Smooth muscle cell (in vitro differentiated cells): ENCODE results near the gene AATK. TPM values are rescaled to one million over a fixed set of nuclear protein-coding genes. Genes with fewer than 3 reads are reported as not detected.

Experiments used
- DNase-seq: peaks from one replicate; lab custom pipeline; 2025; ENCODE audit not compliant: unreplicated experiment; lab: John Stamatoyannopoulos, UW
- H2AFZ ChIP-seq: fragments of 200-600 bp; sonication (generic); 2 replicates; pipeline ENCODE4 v1.6.0; 2016; ENCODE audit warnings: antibody characterized with exemption, low read depth, mild to moderate bottlenecking
- H3F3A ChIP-seq: fragments of 200-600 bp; sonication (generic); 2 replicates; pipeline ENCODE4 v1.6.0; 2017; ENCODE audit warnings: antibody characterized with exemption, low read depth
- H3K27ac ChIP-seq: fragments of 200-600 bp; sonication (generic); 2 replicates; pipeline ENCODE4 v1.5.1; 2016; ENCODE audit warnings: low read depth, mild to moderate bottlenecking
- H3K27me3 ChIP-seq: fragments of 200-600 bp; sonication (generic); 2 replicates; pipeline ENCODE4 v1.6.1; 2016; ENCODE audit warnings: low read depth, mild to moderate bottlenecking
- H3K36me3 ChIP-seq: fragments of 200-600 bp; sonication (generic); 2 replicates; pipeline ENCODE4 v1.5.1; 2016; ENCODE audit warnings: low read depth
- H3K4me1 ChIP-seq: fragments of 200-600 bp; sonication (generic); 2 replicates; pipeline ENCODE4 v1.5.1; 2016; ENCODE audit warnings: low read depth
- H3K4me2 ChIP-seq: fragments of 200-600 bp; sonication (generic); 2 replicates; pipeline ENCODE4 v1.6.0; 2016; ENCODE audit warnings: mild to moderate bottlenecking
- H3K4me3 ChIP-seq: fragments of 200-600 bp; sonication (generic); 2 replicates; pipeline ENCODE4 v1.5.1; 2016; ENCODE audit warnings: mild to moderate bottlenecking
- H3K79me2 ChIP-seq: fragments of 200-600 bp; sonication (generic); 2 replicates; pipeline ENCODE4 v1.6.0; 2016; ENCODE audit warnings: low read depth, mild to moderate bottlenecking
- H3K9ac ChIP-seq: fragments of 200-600 bp; sonication (generic); 2 replicates; pipeline ENCODE4 v1.6.0; 2016; ENCODE audit warnings: low read depth
- H3K9me3 ChIP-seq: fragments of 200-600 bp; sonication (generic); replicated peaks from 2 replicates; pipeline ENCODE4 v1.5.1; 2016; ENCODE audit warnings: low read depth
- H4K20me1 ChIP-seq: fragments of 200-600 bp; sonication (generic); 2 replicates; pipeline ENCODE4 v1.6.0; 2016; ENCODE audit warnings: low read depth
- CTCF ChIP-seq: fragments of 200-600 bp; sonication (generic); IDR thresholded peaks from 2 replicates; pipeline ENCODE4 v1.5.1; 2017; ENCODE audit warnings: borderline replicate concordance, mild to moderate bottlenecking, antibody characterized with exemption; ENCODE audit not compliant: insufficient read depth, poor library complexity, severe bottlenecking
- WGBS: methylation state at CpG from one replicate; pipeline ENCODE4 v1.1.7; 2016; ENCODE audit warnings: low lambda C conversion rate; 5-methylcytosine and 5-hydroxymethylcytosine counted together
- polyA plus RNA-seq: library from polyadenylated mRNA; unstranded; fragments of >200 nt; fragmentation: Nextera tagmentation; extraction: Ambion mirVana; gene quantifications from 2 replicates; pipeline ENCODE4 v1.2.1, GENCODE V29; 2016
- total RNA-seq: library from RNA; depleted of rRNA; stranded (reverse); fragments of >200 nt; gene quantifications from 2 replicates; pipeline ENCODE4 v1.2.3, GENCODE V29; 2014

AATK gene
- total and polyA plus RNA-seq, 2 experiments from 2014 or later = 0.61 to 0.67 TPM

DNA sequence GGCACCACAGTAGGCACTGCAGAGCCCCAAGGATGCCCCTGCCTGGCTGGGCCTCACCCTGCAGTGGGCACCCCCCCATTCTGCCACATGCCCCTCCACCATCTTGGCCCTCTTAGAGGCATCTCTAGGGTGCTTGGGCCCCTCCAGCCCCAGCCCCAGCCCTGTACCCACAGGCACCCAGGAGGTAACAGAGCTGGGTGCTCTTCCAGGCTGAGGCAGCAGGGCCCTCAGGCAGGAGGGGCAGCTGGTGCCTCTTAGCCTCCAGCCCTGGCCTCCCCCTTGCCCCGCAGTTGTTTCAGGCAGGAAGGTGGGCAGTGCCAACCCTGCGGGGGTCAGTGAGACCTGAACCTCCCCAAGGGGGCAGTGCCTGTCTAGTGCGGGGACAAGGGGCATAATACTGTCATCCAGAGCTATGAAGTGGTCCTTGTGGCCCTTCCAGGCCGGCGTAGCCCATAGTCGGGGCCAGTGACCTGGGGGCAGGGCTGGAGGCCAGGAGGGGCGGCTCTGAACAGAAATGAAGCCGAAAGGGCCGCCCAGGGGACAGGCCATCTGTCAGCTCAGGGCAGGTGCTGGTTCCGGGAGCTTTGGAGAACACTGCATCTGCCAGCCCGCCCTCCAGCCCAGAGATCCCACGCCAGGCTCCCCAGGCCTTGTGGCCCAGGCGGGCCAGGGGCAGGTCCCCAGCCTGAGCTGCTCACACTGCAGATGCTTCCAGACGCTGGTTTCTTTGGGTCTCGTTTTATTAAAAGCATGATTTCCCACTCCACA is 4.9 kb upstream of the AATK start:
- H3K36me3 ChIP-seq = no peaks in the 10 kb centered on the region
- H4K20me1 ChIP-seq = no peaks in the 10 kb centered on the region
- H3K4me1 ChIP-seq = no peaks in the 10 kb centered on the region
- peaks cover 14% of the 10 kb centered on the region for H3K27me3 ChIP-seq
- no peaks in the 10 kb centered on the region for H3F3A ChIP-seq
- no peaks in the 10 kb centered on the region for H3K79me2 ChIP-seq
- WGBS = 94% methylated on average over 12 of the region's 15 CpGs
- no peak overlapping the region for H3K4me2 ChIP-seq
- peaks cover 6% of the 10 kb centered on the region for H3K9me3 ChIP-seq
- H3K27ac ChIP-seq = no peak overlapping the region
- no peak overlapping the region for H3K4me3 ChIP-seq
- H3K9ac ChIP-seq = no peak overlapping the region
- TF ChIP-seq CTCF = no peak
- H2AFZ ChIP-seq = no peak overlapping the region
- DNase-seq = no peak

- 100% methylated on average over 3 of the region's 3 CpGs for WGBS
- no peaks in the 10 kb centered on the region for H4K20me1 ChIP-seq
Measured at GRCh38 chr17:81169870-81170309, 3.9 kb upstream of the AATK start.

DNA sequence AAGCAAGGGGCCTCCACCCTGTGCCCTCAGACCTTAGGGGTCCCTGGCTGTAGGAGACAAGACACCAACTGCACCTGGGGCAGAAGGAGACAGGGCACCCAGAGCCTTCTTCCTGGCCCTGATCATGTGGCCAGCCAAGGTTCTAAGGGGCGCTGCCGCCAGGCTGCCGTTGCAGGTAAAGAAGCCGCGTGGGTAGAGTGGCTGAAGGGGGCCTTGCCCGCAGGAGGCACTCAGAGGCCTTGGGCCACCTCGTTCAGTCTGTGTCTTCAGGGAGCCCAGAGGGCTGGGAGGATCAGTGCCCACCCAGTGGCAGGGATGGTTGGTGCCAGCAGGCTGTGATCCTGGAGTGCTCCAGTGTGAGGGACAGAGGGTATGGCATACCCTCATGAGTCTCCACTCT is 1.6 kb upstream of the AATK start:
- no peaks in the 10 kb centered on the region for H3F3A ChIP-seq
- no peak for DNase-seq
- H3K36me3 ChIP-seq = no peaks in the 10 kb centered on the region
- H3K79me2 ChIP-seq = no peaks in the 10 kb centered on the region
- no peaks in the 10 kb centered on the region for H3K4me1 ChIP-seq
- H3K4me3 ChIP-seq = no peak overlapping the region
- TF ChIP-seq CTCF = no peak
- peaks cover 19% of the 10 kb centered on the region for H3K27me3 ChIP-seq
- 94% methylated on average over 7 of the region's 7 CpGs for WGBS
- H4K20me1 ChIP-seq = no peaks in the 10 kb centered on the region
- H3K9me3 ChIP-seq = no peaks in the 10 kb centered on the region
- no peak overlapping the region for H3K27ac ChIP-seq
- H3K4me2 ChIP-seq = no peak overlapping the region
- H3K9ac ChIP-seq = no peak overlapping the region
- no peak overlapping the region for H2AFZ ChIP-seq

More at GRCh38 chr17:81169870-81170309, 3.9 kb upstream of the AATK start:
- Histone ChIP-seq H3K36me3 (no peaks in the 10 kb centered on the region), H3K79me2 (no peaks in the 10 kb centered on the region), H2AFZ (no peak overlapping the region), H3K9ac (no peak overlapping the region), H3K4me1 (no peaks in the 10 kb centered on the region), H3K27me3 (peaks cover 19% of the 10 kb centered on the region), H3K4me3 (no peak overlapping the region), H3K27ac (no peak overlapping the region), H3K4me2 (no peak overlapping the region), H3F3A (no peaks in the 10 kb centered on the region), H3K9me3 (no peaks in the 10 kb centered on the region)
- no peak for TF ChIP-seq CTCF
- DNase-seq = no peak

- no peak for TF ChIP-seq CTCF
- Histone ChIP-seq H3K79me2 (no peaks in the 10 kb centered on the region), H3F3A (no peaks in the 10 kb centered on the region), H3K27ac (no peak overlapping the region), H3K27me3 (peaks cover 19% of the 10 kb centered on the region), H3K9ac (no peak overlapping the region), H4K20me1 (no peaks in the 10 kb centered on the region), H3K4me3 (no peak overlapping the region), H3K4me2 (no peak overlapping the region), H3K9me3 (no peaks in the 10 kb centered on the region), H3K4me1 (no peaks in the 10 kb centered on the region), H3K36me3 (no peaks in the 10 kb centered on the region), H2AFZ (no peak overlapping the region)
- WGBS = 97% methylated on average over 4 of the region's 4 CpGs
- no peak for DNase-seq
Measured at GRCh38 chr17:81167194-81167524, 1.1 kb upstream of the AATK start.
